HCEC 1CT (cell line): ENCODE results near the gene DYSF.
"Not testable (repeated sequence)": the region's sequence is repeated elsewhere in the genome, so short reads cannot be mapped to it uniquely, and the experiment has no call there.

ENCODE experiments used
- DNase-seq: peaks from one replicate; pipeline ENCODE4 v3.0.0-alpha.2; 2017

Gene DYSF

DNA sequence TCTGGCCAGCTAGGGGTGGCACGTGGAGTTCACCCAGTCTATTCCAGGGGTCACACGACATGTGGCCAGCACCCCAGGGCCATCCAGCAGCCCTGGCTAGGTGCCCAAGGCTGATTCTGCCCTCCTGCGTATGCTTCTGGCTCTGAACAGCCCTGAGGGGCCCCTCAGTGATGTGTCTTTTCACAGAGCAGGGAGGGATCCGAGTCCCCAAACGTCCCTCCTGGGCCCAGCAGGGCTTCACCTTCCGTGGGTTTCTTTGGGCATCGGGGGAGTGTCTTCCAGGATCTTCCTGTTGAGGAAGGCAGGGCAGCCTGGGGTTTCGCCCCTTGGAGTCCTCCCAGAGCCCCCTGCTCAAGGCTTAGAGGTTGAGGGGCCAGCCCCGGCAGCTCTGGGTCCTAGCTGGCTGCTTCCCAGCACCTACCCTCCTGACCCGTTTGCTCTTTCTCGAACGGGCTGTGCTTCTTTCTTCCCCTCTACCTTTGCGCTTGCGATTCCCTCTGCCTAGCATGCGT, 165.9 kb downstream of the DYSF start:
- DNase-seq = no peak

DNA sequence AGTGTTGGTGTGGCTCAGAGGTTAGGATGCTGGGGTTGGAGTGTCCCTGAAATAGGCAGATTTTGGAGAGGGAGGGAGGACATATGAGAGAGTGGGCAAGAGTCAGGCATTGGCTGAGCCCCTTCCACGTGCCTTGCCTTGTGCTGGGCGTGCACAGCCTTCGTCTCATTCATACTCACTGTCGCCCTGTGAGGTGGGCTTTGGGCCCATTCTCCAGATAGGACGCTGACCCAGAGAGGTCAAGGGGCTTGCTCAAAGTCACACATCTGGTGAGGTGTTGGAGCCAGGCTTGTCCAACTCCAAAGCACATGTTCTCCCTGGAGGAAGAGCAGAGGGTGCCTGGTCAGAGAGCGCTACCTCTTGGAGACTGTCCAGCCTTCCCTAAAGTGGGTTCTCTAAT, 166.8 kb downstream of the DYSF start:
- DNase-seq = no peak

DNA sequence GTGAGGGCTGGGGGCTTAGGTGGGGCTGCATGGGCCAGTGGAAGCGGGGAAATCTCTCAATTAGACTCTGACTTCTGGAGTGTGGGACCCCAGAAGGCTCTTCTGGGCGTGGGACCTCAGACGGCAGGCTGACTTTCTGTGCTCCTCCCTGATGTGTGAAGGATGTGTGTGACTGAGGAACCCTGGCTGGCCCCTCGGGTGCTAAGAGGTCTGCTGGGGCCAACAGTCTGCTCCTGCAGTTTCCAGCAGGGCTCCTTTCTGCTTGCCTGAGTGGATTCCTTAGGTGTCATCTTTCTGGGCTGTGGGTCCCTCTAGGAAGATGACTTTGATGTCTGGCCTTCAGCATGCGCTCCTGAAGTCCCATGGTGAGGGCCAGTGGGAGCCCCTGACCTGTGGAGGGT, 167.5 kb downstream of the DYSF start:
- no peak for DNase-seq

DNA sequence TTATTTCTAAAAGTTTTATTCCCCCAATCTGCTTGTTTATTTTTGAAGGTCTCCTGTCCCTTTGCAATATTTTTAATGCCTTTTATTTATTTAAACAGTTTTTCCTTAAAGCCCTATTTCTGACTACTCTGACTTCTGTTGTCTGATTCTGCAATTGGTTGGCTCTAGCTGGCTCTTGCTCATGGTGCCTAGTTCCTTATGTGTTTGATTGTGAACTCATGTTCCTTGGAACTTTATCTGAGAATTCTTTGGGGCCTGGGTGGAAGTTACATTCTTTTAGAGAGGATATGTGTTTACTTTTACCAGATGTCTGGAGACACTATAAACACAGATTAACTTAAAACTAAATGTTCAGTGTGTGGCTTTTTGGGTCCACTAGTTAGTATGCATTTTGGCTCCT, 175.9 kb downstream of the DYSF start:
- no peak for DNase-seq

DNA sequence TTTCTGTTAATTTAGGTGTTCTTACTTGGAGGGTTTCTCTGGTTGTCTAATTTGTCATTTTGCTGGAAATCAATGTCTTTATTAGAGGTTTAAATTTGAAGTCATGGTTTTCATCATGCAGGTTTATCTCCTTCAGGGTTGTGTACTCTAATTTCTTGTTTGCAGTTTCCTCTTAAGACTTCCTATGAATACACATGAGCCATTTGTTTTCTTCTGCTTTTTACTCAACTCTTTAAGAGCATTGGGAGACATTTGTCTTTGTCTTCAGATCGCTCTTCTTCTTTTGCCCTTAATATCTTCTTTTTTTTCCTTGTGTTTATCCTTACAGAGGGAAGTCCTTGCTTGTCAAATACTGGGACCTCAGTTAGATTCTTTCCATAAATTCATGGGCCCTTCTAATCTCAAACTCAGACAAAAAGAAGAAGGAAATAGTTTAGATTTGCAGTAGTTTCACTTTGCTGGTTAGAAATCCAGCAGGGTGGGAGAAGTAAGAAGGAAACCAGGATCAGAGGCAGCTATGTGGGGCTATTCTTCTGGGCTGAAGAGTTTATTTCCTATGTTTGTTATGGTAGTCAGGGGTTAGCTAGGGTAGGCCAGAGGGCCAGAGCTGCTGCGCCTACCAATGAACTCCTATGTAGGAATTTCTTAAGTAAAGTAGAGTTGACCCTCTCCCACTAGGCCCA, 176.6 kb downstream of the DYSF start:
- no peak for DNase-seq

DNA sequence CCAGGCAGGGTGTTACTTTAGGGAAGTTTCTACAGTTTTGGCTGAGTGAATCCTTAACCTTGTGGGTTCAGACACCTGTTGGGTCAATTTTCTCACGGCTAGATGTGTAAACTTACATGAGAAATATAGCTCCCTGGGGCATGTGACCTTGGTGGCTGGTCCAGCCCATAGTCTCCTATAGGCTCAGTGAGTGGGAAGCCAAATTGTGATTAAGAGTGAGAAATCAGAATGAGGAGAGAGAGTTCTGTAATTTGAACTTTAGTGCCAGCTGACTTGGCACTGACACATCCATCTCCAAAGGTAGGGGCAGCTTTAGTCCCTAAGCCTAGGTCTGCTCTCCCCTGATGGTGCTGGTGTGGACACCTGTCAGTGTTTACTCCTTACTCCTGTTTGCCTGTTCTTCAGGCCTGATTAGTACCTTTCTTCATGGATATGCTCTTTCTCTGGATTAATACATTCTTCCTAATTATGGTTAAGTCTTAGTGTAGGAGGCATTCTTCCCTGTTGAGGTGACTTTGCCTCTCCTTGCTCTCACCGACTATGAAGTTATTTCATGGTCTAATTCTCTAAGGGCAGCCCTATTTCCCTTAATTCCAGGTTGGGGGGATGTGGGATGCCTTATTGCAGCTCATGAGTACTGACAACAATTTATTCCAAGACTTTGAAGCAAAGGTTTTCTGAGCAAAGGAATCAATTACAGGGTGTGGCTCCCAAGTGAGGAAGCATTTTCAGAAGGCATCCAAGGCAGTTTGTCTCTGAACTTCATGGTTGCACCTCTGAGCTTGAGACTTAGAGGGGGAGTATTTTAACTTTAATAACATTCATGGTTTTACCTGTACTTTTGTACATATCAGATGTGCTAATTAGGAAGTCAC, 177.3 kb downstream of the DYSF start:
- DNase-seq = no peak

DNA sequence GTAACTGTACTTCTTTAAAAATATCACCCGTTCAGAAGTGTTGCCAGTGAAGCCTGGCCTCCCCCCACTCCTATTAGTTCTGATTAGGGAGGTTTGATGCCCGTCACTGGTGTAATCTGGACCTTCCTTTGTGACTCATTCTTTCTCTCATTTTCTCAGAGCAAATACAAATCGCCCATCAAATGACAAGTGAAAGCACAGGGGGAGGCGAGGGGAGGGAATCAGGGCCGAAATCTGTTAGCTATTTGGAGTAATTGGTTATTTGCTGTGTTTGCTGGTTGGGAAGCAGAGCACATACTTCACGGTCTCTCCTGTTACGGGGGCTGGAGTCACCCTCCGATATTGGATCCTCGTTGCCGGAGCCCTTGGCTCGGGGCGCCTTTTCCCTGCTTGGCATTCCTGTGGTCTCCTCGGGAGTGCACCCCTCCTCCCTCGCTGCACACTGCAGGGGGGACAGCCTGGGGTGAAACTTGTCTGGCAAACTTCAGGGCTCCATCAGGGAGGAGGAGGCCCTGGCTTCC, 178.1 kb downstream of the DYSF start:
- no peak for DNase-seq

DNA sequence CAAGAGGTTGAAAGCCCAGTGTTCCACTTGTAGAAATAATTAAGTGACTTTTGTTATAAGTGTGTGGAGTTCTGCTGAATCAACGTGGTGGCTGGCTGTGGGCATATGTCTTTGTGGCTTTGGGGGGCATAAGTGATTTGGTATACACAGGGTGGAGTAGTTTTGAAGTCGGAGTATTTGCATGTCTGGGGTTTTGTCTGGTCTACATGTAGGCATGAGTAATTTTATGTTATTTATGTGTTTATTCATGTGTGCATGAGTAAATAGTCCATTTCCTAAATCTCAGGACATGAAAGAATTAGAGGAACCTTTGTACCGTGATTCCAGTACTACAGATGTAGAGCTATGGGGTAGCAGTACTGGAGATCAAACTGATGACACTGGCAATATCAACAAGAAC, 179.7 kb downstream of the DYSF start:
- DNase-seq = no peak

DNA sequence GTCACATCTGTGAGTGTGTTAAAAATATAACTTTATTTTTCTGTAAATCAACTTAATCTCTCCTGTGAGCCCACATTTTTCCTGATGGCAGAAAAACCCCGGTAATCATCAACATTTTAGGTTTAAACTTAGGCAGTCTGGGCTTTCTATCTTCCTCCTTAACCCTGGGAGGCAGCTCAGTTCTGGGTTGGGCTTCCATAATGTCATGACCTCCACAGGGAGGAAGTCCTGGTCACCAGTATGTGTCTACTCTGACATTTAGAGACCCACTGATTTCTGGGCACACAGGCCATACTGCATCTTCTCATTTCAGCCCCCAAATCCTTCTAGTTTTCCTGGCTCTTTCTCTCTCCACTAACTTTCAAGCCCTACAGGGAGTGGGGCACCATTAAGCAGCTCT, 181.2 kb downstream of the DYSF start:
- no peak for DNase-seq

DNA sequence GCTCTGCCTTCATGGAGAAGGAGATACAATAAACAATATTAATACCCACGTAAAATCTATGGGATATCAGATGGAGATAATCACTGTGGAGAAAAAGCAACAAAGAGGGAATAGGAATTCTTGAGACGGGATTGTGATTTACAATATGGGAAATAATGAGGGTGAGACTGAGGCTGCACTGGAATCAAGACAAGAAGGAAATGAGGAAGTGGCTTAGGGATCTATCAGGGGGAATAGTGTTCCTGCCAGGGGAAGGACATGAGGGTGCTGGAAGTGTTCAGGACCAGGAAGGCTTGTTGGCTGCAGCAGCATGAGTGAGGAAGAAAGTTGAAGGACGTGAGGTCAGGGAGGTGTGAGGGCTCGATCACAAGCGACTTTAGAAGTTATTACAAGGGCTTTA, 182.4 kb downstream of the DYSF start:
- DNase-seq = no peak

DNA sequence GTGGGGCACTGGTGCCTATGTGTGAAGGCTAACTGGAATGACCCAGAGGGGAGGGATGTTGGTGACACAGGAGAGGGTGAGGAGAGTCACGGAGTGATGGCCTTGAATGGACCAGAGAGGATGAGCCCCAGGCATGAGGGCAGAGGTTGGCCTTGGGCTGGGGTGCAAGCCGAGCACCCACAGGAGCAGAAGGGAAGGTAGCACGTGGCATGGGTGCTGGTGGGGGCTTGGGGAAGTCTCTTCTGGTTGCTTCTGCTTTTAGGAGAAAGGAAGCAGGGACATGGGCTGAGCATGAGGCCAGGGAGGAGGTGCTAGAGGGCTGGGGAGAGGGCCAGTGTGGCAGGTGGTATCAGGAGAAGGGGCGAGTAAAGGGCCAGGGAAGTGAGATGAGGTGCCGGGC, 183.8 kb downstream of the DYSF start:
- DNase-seq = no peak

DNA sequence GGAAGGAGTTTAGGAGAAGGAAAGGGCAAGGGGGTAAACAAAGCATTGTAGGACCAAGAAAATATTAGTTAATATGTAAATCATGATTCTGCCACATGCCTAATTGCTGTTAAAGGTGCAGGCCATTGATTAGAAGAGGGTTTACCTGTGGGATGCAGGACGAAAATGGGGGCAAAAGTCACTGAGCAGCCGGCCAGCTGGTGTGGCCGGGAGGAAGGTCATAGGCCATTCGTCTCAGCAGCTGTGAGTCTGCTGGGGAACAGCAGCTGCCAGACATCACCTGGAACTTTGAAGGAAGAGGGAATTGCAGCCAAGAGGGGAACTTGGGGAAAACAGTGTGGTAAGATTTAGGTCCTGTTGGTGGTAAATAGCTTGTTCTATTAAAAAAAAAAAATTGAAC, 184.4 kb downstream of the DYSF start:
- DNase-seq = no peak

DNA sequence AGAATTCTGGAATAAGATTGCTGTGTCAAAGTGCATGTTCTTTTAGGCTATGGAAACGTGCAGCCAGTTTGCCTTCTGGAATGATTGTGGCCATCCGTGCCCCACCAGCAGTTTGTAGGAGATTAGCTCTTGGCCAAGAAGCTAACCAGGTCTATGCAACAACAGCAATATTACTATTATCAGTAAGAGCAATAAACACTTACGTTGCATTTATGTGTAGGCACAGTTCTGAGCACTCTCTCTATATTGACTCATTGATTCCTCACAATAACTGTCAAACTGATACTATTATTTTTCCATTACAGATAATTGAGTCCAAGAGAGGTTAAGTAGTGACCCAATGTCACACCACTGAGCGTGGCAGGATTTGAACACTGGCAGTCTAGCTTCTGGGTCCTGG, 186.4 kb downstream of the DYSF start:
- no peak for DNase-seq

DNA sequence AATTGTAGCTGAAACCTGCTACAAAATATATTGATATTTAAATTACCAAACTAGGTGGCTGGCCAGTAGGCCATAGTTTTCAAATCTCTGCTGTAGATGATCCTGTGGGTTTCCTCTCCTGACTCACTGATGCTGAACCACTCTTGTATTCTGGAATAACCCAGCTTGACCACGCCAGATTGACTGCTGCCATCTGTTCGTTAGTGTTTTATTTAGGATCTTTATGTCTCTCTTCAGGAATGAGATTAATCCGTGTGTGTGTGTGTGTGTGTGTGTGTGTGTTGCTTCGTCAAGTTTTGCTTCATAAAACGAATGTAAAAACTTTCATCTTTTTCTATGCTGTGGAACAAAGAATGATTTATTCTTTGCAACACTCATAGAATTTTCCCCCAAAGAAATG, 187.1 kb downstream of the DYSF start:
- no peak for DNase-seq

DNA sequence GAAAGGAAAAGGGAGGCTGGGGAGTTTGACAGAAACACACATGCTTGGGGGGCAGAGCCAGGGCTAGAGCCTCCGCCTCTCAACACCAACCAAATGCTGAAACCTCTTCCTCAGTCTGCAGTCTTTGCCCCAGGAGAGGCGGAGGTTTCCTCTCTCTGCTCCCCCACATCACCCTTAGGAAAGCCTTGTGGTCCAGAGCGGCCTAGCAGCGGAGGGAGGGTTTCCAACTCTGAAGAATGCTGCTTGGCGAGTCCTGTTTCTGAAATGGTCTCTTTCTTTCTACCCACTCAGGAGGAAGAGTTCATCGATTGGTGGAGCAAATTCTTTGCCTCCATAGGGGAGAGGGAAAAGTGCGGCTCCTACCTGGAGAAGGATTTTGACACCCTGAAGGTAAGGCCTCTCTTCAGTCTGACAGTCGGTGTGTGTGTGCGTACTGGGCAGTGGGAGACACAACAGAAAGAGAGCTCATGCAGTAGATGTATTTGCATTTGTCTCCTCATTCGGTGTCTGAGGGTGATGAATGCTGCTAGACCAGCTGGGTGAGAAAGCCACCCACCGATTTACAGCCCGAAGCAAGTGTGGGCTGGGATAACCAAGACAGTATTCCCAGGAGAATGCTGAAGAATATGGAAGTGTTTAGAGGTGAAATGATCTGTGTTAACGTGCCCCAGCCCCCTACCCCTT, 190.5 kb downstream of the DYSF start:
- no peak for DNase-seq

DNA sequence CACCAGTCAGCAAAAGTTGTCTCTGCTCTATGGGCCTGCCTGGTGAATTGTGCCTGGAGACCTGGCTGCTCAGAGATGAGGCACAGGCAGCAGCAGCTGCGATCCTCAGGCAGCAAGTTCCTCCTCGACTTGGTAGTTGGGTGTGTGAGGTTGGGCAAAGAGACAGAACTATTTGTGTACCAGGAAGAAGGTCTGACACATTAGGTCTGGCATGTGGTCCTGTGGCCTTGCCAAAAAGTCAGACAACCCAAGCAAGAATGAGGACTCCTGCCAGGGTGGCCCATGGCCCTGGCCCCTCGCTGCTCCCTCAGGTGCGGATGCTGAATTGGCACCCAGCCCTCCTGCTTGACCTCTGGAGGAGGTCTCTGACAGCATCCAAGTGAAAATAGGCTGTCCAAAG, 192.7 kb downstream of the DYSF start:
- DNase-seq = no peak

DNA sequence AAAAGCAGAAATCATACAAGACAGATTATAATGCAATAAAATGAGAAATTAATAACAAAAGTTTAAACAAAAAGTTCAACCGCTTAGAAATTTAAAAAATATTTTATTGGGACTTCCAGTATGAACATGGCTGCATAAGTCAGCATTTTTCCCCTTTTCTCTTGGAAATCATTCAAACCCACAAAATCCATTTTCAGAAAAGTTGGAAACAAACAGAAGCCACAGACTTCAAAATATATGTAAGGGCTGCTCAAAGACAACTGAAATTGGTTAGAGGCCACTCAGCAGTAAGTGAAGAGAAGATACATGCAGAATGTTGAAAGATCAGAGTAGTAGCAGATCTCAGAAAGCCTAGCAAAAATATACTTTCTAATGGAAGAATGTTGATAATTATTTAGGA, 194.0 kb downstream of the DYSF start:
- DNase-seq = no peak

DNA sequence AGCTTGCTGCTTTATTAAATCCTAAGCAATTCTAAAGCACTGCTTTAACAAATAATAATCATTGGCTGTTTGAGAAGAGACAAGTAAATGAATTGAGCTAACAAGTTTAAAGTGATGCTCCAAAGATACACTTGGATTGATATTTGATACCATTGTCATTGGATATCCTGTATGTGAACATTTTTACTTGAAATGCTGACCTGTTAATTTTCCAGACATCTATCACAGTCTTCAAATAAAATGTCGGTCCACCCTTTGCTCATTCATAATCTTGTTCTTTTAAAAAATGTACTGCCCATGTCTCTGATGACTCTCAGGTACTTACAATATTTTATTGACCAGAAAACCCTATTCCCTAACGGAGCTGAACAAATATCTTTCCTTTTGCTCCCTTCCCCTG, 202.1 kb downstream of the DYSF start:
- DNase-seq = no peak

DNA sequence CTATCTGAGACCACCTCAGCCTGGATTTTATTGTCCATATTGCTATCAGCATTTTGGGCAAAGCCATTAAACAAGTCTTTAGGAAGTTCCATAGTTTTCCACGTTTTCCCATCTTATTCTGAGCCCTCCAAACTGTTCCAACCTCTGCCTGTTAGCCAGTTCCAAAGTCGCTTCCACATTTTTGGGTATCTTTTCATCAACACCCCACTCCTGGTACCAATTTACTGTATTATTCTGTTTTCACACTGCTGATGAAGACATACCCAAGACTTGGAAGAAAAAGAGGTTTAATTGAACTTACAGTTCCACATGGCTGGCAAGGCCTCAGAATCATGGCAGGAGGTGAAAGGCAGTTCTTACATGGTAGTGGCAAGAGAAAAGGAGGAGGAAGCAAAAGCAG, 204.9 kb downstream of the DYSF start:
- not testable (repeated sequence) for DNase-seq

DNA sequence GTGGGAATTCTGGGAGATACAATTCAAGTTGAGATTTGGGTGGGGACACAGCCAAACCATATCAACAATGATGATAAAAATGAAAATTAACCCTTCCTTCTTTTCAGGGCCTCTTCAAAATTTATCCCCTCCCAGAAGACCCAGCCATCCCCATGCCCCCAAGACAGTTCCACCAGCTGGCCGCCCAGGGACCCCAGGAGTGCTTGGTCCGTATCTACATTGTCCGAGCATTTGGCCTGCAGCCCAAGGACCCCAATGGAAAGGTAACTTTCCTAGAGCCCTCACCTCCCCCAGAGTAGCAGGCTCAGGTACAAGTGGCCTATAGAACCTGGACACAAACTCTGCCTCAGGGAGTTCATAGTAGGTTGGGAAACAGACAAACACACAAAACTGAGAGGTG, 205.4 kb downstream of the DYSF start:
- DNase-seq = no peak

DNA sequence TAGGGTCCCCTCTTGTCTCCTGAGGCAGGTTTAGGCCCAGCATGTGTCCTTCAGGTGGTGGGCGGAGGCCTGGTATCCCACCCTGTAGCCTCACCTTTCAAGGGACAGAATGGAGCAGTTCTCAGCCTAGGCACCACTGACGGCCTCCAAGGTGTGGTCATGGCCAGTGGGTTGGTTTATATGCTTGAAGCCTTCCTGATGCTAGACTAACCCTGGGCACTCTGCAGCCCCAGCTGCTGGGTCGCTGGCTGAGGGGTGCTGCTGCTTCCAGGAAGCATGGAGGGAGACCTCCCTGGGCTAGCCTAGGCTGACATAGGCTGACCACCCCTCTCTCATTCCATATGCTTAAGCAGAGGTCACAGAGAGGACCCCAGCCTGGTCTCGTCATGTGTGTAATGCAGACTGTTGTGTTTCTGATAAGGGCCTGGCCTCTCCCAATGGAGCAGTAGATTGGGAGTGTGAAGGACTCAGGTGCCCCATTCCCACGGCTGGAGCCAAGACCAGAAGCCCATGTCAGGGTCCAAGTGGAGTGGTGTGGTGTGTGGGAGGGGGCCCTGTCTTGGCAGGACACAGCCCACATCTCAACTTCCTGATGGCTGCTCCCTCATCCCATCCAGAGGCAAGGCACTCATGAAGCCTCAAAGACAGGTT, 206.6 kb downstream of the DYSF start:
- no peak for DNase-seq

DNA sequence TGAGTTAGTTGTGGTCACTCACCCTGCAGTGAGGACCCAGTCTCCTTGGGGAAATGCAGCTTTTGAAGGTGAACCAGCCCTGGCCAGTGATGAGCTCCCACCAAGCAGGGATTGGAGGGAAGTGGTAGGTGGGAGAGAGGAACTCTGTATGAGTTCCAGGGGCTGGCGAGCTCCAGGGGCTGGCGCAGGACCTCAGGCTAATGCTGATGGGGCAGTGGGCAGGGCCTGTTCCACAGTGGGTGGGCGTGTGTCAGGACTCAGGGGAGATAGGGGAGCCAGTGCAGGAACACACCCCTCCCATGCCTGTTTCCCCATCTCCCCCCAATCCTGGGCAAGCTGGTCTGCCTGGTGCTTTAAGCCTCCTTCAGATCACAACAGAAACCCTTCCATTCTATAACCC, 208.4 kb downstream of the DYSF start:
- no peak for DNase-seq
